Measurements from ENCODE around the gene PDLIM5. TPM values are rescaled to one million over a fixed set of nuclear protein-coding genes. Genes with fewer than 3 reads are reported as not detected.

PDLIM5 gene
- total RNA-seq, 1 experiment from 2014 or later, result 44.7 TPM

GRCh38 chr4:94466371-94466770 is 14.6 kb downstream of the PDLIM5 start:
- Histone ChIP-seq H3K4me3 (ENCODE audit: low read depth in 2 of 2, low read length in 2 of 2) (no peak overlapping the region), H3K27ac (ENCODE audit: low read length) (no peak overlapping the region), H3K4me1 (ENCODE audit: control insufficient read depth, insufficient read depth, low read length) (no peaks in the 10 kb centered on the region), H3K36me3 (ENCODE audit: control insufficient read depth, insufficient read depth, low read length) (no peaks in the 10 kb centered on the region), H3K9me3 (ENCODE audit: control insufficient read depth, insufficient read depth, low read depth, low read length) (no peaks in the 10 kb centered on the region), H3K27me3 (ENCODE audit: control insufficient read depth, insufficient read depth, low read length) (no peaks in the 10 kb centered on the region)
- intact Hi-C loops (cut with micrococcal nuclease; ENCODE audit: unreplicated experiment) (no loop called here), in situ Hi-C loops (cut with HindIII; ENCODE audit: low pct_unique_long_range_greater_than_20kb, low sequenced_read_pairs) (no loop called here)
- CTCF ChIA-PET, result no interaction called here
- TF ChIP-seq CTCF (IDR thresholded peaks at IDR 0.05) (no peak), REST (IDR thresholded peaks at IDR 0.05; ENCODE audit: insufficient read depth in 1 of 2, low read depth in 2 of 2, low read length in 1 of 2) (no peak), SIN3A (IDR thresholded peaks at IDR 0.05; ENCODE audit: borderline replicate concordance, insufficient read depth, low read depth, low read length) (no peak), TCF7L2 (IDR thresholded peaks at IDR 0.05; ENCODE audit: low read depth, low read length) (no peak), POLR2AphosphoS5 (IDR thresholded peaks at IDR 0.05; ENCODE audit: low read depth, low read length) (no peak)
- BruUV-seq (replicated peaks), result no TSS peak
- DNase-seq (ENCODE audit: low read depth, low spot score), result no peak
- POLR2A ChIA-PET, result no interaction called here
- no peak for ATAC-seq

- in situ Hi-C loops (cut with HindIII; ENCODE audit: low pct_unique_long_range_greater_than_20kb, low sequenced_read_pairs), result no loop called here
- ChIA-PET POLR2A (no interaction called here), CTCF (no interaction called here)
- intact Hi-C loops (cut with micrococcal nuclease; ENCODE audit: unreplicated experiment), result no loop called here
- Histone ChIP-seq H3K9me3 (ENCODE audit: control insufficient read depth, insufficient read depth, low read depth, low read length) (no peaks in the 10 kb centered on the region), H3K4me3 (ENCODE audit: low read depth in 2 of 2, low read length in 2 of 2) (no peak overlapping the region), H3K27ac (ENCODE audit: low read length) (no peak overlapping the region), H3K4me1 (ENCODE audit: control insufficient read depth, insufficient read depth, low read length) (0 out of 2 replicates have a peak, but pooled peaks cover under 1% of the 10 kb centered on the region), H3K36me3 (ENCODE audit: control insufficient read depth, insufficient read depth, low read length) (no peaks in the 10 kb centered on the region), H3K27me3 (ENCODE audit: control insufficient read depth, insufficient read depth, low read length) (no peaks in the 10 kb centered on the region)
- no TSS peak for BruUV-seq (replicated peaks)
- no peak for DNase-seq (ENCODE audit: low read depth, low spot score)
- TF ChIP-seq TCF7L2 (IDR thresholded peaks at IDR 0.05; ENCODE audit: low read depth, low read length), result no peak
- no peak for TF ChIP-seq REST (IDR thresholded peaks at IDR 0.05; ENCODE audit: insufficient read depth in 1 of 2, low read depth in 2 of 2, low read length in 1 of 2)
- no peak for TF ChIP-seq CTCF (IDR thresholded peaks at IDR 0.05)
- no peak for TF ChIP-seq SIN3A (IDR thresholded peaks at IDR 0.05; ENCODE audit: borderline replicate concordance, insufficient read depth, low read depth, low read length)
- TF ChIP-seq POLR2AphosphoS5 (IDR thresholded peaks at IDR 0.05; ENCODE audit: low read depth, low read length), result no peak
- ATAC-seq, result no peak
Measured at GRCh38 chr4:94466923-94467322, 15.2 kb downstream of the PDLIM5 start.
